Osteocyte (in vitro differentiated cells): ENCODE results near the gene VAPA. TPM values are rescaled to one million over a fixed set of nuclear protein-coding genes. Genes with fewer than 3 reads are reported as not detected.

Experiments used
- DNase-seq: peaks from one replicate; pipeline ENCODE4 v3.0.0; 2021; ENCODE audit warnings: mixed read lengths; ENCODE audit not compliant: unreplicated experiment; ENCODE audit errors: extremely low spot score
- H3K27ac Mint-ChIP-seq: one replicate; pipeline ENCODE4 v1.8.0; 2021; ENCODE audit warnings: mild to moderate bottlenecking, mixed read lengths; ENCODE audit not compliant: unreplicated experiment
- H3K27me3 Mint-ChIP-seq: one replicate; pipeline ENCODE4 v1.8.0; 2021; ENCODE audit warnings: mixed read lengths; ENCODE audit not compliant: unreplicated experiment
- H3K36me3 Mint-ChIP-seq: one replicate; pipeline ENCODE4 v1.8.0; 2021; ENCODE audit warnings: mixed read lengths; ENCODE audit not compliant: unreplicated experiment
- H3K4me1 Mint-ChIP-seq: one replicate; pipeline ENCODE4 v1.8.0; 2021; ENCODE audit warnings: mixed read lengths; ENCODE audit not compliant: unreplicated experiment
- H3K4me3 Mint-ChIP-seq: one replicate; pipeline ENCODE4 v1.8.0; 2021; ENCODE audit warnings: mild to moderate bottlenecking, moderate library complexity, mixed read lengths; ENCODE audit not compliant: unreplicated experiment
- H3K9me3 Mint-ChIP-seq: one replicate; pipeline ENCODE4 v1.8.0; 2021; ENCODE audit warnings: mixed read lengths; ENCODE audit not compliant: unreplicated experiment
- CTCF ChIP-seq: fragments of 200-600 bp; sonication (generic); IDR thresholded peaks from 2 replicates; pipeline ENCODE4 v1.5.0; 2021; ENCODE audit warnings: antibody characterized with exemption, mild to moderate bottlenecking, moderate library complexity
- total RNA-seq: library from RNA; stranded (reverse); gene quantifications from 2 replicates; pipeline ENCODE4 v1.2.1, GENCODE V29; 2021

The VAPA gene
- total RNA-seq, 1 donor from 2014 or later = 157 TPM

GRCh38 chr18:9985641-9986040, 71.8 kb downstream of the VAPA start:
- H3K36me3 Mint-ChIP-seq = no peaks in the 10 kb centered on the region
- H3K9me3 Mint-ChIP-seq = peaks cover 6% of the 10 kb centered on the region

GRCh38 chr18:9986156-9986930, 72.5 kb downstream of the VAPA start:
- TF ChIP-seq CTCF = no peak
- no peak for DNase-seq
- no peak overlapping the region for H3K4me3 Mint-ChIP-seq
- H3K9me3 Mint-ChIP-seq = no peaks in the 10 kb centered on the region
- H3K27me3 Mint-ChIP-seq = peaks cover 11% of the 10 kb centered on the region
- H3K4me1 Mint-ChIP-seq = no peaks in the 10 kb centered on the region
- H3K36me3 Mint-ChIP-seq = no peaks in the 10 kb centered on the region
- H3K27ac Mint-ChIP-seq = no peak overlapping the region

More at GRCh38 chr18:9985641-9986040, 71.8 kb downstream of the VAPA start:
- Mint-ChIP-seq H3K27ac (no peak overlapping the region), H3K4me1 (no peaks in the 10 kb centered on the region), H3K27me3 (peaks cover 11% of the 10 kb centered on the region), H3K4me3 (no peak overlapping the region)
- TF ChIP-seq CTCF = no peak
- no peak for DNase-seq

GRCh38 chr18:9987345-9987744, 73.5 kb downstream of the VAPA start:
- Mint-ChIP-seq H3K9me3 (no peaks in the 10 kb centered on the region), H3K27ac (no peak overlapping the region), H3K27me3 (peaks cover 21% of the 10 kb centered on the region), H3K36me3 (no peaks in the 10 kb centered on the region), H3K4me1 (no peaks in the 10 kb centered on the region), H3K4me3 (no peak overlapping the region)
- TF ChIP-seq CTCF = no peak
- DNase-seq = no peak

- Mint-ChIP-seq H3K27me3 (peaks cover 25% of the 10 kb centered on the region), H3K27ac (no peak overlapping the region), H3K4me3 (no peak overlapping the region)
Measured at GRCh38 chr18:9987931-9988330, 74.1 kb downstream of the VAPA start.

More at GRCh38 chr18:9987931-9988330, 74.1 kb downstream of the VAPA start:
- no peaks in the 10 kb centered on the region for H3K9me3 Mint-ChIP-seq
- no peak for TF ChIP-seq CTCF
- no peak for DNase-seq
- H3K4me1 Mint-ChIP-seq = no peaks in the 10 kb centered on the region
- no peaks in the 10 kb centered on the region for H3K36me3 Mint-ChIP-seq
